Activated effector memory CD4-positive, alpha-beta T cell treated with anti-CD3 and anti-CD28 coated beads, Interleukin-2, amount 50 U/mL, for 16 hours (primary cell): ENCODE measurements around the gene HMCN2.
A peak's percentile ranks its signal among the peaks of the same experiment; 100 is the strongest.

ENCODE experiments used
- DNase-seq: peaks from one replicate; pipeline ENCODE4 v3.0.0-alpha.2; 2020

Gene HMCN2

DNA sequence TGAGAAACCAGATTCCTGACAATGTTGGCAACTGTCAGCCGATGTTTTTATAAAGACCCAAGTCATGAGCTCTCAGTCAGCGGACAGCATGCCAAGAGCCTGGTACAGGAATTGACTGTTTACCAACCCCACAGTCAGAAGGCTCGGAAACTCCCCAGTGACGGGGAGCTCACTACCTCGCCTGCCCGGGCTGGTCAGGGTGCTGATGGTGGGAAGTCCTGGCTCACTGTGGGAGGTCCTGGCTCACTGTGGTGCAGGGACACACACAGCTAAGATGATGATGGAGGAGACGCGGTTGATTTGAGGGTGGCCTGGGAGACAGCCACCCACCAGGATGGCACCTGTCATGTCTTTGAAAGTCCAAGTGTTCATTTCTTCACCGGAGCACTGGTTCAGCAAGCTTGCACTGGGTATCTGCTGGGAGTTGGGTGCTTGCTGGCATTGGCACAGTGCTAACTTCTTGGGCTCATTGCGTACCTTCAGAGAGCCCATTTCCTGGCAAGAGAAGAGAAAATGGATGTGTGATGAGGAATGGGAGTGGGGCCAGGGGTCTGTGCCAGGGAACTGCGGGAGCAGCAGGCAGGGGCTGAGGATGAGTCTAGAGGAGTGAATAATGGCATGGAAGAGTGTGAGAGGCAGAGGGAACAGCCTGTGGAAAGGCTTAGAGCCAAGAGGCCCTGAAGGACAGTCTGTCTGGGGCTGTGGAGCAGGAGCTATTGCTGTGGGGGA is 194.5 kb downstream of the HMCN2 start:
- no peak for DNase-seq

DNA sequence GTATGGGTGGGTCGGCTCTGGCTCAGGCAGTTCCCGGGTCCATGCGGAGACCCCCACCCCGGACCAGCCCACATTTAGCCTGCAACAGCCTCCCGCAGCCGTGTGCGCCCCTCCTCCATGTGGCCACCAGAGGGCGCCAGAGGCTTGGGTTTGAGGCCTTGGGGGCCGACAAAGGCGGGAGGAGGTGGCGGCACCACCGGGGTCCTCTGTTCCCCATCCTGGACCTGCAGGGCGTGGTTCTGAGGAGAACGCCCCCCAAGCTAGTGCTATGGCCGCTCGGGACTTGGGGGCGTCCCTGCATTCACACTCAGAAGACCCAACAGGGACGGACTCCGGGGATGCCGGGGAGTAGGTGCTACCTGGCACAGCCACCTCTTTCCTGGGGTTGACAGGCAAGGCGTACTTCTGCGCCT is 195.7 kb downstream of the HMCN2 start:
- peak; percentile 90 for DNase-seq

DNA sequence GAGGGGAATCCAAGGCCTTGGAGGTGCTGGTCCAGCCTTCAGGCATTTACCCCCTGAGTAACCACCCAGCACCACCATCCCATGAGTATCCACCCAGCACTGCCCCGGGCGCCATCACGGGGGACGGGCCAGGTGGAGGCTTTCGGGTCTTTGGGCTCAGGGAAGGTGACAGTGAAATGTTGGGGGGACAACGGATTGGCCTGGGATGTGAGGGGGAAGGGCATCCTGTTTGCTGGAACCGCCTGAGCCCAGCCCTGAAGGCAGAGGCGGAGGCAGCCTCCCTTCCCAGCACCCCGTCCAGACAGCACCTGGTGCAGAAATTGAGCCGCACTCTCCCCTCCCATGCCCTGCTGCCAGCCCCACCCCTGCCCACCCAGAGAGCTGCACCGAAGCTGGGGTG is 196.2 kb downstream of the HMCN2 start:
- no peak for DNase-seq

DNA sequence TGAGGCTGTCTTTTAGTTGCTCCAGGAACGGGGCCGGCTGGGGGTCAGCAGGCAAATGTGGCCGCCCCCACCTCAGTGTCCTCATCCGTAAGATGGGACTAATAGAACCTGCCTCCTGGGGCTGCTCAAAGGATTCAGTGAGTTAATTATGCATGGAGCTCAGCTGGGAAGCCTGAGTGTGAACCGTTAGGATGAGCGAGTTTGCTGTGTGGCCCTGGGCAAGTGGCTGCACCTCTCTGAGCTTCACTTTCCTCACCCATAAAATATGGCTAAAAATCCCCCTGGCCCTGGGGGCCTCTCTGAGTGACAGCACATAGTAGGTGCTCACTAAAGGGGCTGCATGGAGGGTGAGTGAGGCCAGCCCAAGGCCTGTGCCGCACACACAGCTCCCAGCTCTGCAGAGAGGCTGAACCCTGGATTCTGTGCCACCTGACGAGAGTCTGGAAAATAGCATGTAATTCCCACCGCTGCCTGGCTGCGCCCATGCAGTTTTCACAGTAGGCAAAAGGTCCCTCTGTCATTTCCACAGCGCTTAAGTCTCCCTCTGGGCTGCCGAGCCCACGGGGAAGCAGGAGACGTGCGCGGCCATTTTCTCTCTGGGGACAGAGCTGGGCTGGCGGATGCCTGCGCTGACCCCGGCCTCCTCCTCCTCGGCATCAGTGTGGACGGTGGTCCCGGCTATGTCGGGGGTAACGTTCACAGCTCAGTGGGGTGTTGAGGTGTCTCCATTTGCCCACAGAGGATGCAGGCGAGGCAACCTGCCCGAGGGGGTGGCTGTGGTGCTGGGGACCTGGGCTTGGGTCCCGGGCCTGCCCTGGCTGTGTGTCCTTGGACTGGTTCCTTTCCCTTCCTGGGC is 197.4 kb downstream of the HMCN2 start:
- DNase-seq = no peak

DNA sequence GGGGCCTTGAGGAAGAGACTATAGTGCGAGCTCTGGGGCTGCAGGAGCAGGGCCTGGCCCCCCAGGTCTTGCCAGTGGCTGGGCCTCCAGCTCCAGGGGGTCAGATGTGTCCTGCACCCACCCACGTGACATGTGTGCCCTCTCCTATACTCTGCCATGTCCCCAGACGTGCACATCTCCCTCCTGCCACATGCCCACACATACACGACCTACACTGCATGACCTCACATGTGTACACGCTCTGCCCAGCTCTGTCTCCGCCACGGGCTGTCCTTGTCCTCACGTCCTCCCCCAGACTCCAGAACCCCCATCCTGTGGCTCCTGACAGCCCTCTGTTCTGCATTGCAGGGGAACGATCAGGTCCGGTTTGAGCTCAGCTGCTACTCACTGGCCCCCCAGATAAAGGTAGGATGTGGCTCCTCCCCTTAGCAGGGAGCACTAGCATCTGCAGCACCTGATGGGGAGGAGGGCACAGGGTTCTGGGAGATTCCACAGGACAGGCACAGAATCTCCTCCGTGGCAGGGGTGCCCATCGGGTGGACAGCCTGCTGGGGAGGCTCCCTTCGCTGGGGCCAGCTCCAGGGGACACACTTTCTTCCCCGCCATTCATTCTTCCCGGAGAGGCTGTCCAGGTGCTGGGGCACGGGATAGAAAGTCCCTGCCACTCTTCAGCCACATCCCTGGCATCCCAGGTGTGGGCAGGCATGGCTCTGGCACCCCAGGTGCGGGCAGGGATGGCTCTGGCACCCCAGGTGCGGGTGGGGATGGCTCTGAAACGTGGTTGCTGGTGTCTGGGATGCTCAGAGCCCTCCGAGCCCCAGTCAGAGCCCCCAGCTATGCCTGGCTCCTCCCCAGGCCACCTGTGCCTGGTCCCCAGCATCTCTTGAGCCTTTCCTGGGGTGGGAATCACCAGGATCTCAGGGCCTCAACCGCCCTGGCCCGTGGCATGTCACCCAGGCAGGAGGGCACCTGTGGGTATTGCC is 198.5 kb downstream of the HMCN2 start:
- DNase-seq = no peak

DNA sequence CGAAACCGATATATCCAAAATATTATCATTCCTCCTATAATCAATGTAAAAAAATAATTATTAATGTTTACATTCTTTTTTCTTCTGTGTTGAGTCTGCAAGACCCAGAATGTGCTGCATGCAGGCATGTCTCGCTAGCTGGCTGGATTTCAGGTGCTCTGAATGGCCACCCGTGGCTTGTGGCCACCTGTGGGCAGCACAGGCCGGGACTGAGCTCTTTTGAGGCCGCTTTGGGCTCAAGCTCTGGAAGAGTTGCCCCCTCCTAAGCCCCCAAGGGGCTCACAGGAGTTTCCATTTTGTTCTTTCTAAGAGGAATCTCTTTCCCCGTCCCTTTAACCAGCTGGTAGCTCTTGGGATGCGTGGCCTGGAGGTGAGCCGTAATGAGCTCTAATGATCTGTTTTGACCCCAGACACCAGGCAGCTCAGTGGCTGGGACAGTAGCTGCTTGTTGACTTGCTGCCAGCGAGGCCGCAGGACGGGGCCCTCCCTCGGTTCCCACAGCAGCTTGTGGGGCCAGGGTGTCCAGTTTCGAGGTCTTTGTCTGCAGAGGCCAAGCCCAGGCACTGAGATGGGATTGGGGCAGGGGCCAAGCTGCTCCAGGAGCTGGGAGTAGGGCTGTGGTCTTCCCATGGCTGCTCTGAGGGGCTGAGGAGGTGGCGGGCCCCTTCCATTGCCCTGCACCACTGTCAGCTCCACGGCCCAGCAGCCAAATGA is 200.0 kb downstream of the HMCN2 start:
- no peak for DNase-seq

DNA sequence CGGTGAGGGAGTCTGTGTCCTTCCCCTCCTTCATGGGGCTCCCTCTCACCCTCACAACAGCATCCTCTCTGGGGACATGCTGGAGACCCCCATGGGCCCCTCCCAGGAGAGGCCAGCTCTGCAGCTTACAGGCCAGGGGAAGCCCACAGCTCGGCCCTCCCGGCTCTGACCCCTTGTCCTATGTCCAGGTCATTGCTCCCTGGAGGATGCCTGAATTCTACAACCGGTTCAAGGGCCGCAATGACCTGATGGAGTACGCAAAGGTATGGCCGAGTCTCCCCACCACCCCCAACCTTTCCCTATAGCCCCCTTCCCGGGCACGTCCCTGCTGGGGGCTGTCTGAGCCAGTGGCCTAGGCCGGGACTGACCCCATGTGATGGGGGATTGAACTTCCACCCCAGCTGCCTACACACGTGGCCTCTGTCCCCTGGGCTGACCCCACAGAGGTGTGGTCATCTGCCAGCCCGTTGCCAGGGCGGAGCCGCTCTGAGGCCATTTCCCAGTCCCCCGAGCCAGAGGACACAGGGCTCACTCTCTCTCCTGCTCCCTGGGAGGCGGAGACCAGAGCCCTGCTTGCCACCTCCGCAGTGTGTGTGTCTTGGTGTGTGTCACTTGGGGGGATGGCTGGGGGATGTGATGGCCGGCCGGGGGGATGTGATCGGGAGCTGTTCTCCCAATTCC is 201.1 kb downstream of the HMCN2 start:
- no peak for DNase-seq

DNA sequence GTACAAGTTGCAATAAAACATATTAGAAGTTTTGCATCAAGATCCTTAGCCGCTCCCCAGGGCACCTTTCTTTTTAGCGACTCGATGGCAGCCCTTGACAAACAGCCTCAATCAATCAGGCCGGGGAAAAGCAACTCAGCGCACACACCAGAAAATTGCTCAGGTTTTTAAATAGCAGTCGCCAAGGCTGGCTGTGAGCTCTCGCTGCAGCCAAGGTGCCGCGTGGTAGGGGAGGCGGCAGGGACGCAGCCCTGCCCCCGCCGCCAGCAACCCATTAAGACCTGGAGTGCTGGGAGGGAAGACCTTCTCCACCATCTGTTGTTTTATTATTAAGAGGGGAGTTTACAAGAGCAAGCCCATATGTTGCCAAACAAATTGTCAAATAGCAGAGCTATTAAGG is 201.8 kb downstream of the HMCN2 start:
- no peak for DNase-seq

DNA sequence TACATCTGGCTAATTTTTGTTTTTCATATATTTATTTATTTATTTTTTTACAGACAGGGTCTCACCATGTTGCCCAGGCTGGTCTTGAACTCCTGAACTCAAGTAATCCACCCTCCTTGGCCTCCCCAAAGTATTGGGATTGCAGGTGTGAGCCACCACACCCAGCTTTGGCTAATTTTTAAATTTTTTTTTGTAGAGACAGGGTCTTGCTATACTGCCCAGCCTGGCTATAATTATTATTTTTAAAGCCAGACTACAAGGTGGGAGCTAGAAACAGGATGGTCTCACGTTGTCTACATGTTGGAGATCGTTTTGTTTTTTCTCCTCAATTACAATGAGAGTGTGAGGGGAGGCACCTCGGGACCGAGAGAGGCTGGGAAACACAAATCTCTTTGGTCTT is 203.0 kb downstream of the HMCN2 start:
- no peak for DNase-seq

DNA sequence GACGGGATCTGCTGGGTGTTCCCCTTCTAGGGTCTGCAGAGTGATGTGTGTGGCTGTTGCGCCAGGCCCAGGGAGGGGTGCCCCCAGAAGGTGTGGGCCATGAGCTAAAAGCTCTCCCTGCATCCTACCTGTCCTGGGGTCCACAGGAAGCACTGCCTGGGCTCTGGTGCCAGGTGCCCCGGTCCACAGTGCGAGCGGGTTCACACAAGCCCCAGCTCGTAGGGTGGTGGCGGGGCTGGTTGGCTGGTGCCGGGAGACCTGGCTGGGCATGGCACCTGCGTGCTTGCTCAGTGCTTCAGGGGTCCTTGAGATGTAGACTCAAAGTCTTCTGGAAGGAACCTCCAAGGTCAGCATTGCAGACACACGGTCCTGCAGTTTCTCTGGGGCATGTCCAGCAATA is 204.7 kb downstream of the HMCN2 start:
- DNase-seq = no peak

DNA sequence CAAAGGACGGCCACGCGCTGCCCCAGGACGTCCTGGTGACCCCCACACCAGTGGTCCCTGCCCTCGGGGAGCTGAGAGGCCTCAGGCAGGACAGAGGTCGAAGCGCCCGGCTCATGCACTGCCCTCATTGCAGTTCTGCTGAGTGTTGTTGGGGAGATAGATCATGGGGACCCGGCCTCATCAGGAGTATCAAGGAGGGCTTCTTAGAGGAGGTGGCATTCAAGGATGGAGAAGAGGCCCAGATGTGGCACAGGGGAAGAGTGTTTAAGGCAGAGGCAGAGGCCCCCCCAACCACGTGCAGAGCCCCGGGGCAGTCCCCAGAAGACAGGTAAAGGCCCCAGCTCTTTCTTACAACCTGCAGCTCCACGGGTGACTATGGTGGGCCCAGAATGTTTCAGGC is 205.4 kb downstream of the HMCN2 start:
- no peak for DNase-seq

DNA sequence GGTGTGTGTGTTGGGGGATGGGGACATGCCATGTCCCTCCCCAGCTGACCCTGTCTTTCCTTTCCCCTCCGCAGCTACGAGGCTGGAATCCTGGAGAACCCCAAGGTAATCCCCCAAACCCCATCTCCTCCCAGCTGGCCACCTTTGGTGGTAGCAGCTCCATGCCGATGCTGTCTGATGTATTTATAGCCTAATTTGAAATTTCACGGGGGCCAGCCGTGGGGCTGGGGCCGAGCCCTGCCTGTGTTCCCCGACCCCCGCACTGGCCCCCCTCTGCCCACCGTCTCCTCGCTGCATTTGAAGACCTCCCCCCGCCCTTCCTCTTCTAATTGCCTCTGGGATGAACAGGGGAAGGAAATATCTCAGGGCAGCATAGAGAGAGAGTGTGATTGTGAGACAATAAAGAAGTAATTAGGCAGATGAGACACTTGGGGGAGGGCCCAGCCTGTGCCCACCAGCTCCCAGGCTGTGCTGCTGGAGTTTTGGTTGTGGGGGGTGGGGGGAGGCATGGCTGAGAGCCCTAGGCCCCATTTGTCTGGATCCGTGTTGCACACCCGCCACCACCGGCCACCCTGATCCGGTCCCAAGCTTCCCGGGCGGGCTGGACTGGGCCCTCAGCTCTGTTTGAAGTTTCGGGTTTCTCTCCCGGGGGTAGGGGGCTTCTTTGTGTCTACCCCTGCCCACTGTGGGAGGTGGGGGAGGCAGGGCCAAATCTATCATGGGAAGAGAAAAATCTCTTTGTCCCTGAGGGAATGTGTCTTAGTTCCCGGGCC is 206.0 kb downstream of the HMCN2 start:
- DNase-seq = no peak

DNA sequence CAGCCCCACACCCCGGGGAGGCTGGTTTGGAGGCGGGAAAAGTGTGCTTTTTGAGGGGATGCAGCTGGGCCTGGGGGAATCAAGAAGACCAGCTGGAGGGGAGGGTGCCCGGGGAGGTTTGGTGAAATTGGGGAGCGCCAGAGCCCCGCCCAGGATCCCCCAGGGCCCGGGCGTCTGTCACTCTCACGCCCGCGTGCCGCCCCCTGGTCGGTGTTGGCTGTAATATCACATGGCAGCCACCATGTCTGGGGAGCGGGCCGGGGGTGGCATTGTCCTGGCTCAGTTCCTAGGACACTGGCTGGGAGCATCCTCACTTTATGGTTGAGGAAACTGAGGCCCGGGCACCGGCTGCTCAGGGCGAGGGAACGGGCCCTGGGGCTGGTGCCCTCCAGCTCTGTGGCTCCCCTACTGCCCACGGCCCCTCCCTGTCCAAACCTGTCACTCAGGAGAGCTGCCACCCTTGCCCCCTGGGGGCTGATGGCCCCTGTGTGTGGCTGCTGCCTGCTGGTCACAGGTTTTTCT is 206.7 kb downstream of the HMCN2 start:
- no peak for DNase-seq

DNA sequence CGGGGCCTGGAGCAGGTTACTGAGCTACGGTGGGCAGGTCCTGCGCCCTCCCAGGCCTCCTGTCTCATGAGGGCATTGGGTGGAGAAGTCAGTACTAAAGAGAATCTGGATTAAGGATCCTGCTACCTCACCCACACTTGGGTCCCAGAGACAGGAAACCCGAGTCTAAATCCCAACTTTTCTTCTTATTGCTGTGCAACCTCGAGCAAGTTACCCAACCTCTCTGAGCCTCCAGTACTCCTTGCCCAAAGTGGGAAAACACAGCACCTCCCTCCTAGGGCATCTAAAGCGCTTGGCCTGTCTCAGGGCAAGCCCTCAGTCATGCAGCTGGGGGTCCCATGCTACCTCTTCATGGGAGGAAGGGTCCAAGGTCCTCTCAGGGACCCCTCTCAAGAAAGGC is 207.4 kb downstream of the HMCN2 start:
- DNase-seq = no peak

DNA sequence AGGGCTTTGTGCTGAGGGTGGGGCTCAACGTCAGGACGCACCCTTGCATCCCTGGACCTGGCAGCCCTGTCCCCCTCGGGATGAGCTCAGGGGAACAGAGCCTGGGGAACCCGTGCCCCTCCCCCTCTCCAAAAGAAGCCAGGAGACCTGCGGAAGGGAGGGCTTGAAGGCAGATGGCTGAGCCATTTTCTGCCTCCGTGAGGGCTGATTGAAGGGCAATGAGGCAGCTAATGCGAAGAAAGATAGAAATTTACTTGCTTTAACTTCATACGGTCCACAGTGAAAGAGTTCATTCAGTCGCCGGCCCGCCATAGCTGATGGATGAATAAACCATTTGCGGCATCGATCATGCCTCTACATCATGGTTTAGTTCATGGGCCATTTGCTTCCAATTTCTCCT is 208.0 kb downstream of the HMCN2 start:
- DNase-seq = no peak

DNA sequence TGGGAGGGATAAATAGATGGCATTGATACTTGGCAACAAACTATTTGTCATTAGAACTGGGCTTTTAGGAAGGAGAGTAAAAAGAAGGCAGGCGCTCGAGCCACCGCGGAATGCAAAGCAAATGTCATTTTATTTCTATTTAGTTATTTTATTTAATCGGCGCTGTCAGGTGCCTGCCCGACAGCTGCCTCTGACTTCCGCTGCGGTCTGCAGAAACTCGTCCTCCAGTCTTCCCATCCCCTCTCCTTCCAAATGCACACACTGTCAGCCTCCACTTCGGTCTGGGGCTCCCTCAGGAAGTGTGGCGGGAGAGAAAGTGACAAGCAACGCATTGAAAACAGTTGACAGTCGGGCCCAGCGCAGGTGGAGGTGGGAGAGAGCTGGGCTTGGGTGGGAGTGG is 208.5 kb downstream of the HMCN2 start:
- no peak for DNase-seq

DNA sequence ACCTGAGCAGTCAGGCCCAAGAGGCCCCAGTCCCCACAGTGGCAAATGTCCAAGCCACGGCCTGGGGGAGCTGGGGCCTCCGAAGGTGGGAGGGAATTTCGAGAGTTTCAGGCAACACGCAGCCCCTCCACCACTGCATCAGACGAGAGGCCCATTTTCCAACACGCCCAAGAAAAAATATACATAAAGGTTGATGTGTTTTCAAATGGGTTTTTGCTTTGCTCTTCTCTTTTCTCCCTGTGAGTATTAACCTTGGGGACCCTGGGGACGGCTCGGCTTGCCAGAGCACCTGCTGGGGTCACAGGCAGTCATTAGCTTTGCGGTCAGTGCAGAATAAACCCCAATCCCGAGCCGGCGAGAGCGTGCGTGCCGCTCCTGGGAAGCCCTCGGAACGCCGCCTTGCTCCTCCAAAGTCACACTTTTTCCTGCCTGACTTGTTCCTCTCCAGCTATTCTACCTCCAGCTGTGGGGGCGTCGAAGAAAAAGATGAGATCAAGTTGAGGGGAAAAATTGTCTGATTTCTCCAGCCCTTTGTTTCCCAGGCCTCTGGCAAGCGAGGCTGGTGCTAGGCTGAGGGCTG is 210.7 kb downstream of the HMCN2 start:
- no peak for DNase-seq

DNA sequence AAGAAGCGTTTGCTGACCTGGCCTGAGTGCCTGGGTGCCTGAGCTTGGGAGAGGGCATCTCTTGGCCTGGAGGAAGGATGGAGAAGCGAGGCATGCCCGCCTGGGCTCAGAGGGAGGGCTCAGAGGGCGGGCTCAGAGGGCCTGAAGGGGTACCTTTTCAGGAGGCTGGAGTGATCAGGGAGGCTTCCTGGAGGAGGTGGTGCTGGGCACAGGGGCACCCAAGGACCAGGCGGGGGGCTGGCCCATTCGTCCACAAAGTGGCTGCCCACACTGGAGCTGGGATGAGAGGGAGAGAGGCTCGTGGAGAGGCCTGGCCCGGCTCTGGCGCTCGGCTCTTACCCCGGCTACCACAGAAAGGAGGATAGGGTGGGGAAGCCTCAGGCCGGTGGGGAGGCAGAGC is 212.0 kb downstream of the HMCN2 start:
- no peak for DNase-seq

DNA sequence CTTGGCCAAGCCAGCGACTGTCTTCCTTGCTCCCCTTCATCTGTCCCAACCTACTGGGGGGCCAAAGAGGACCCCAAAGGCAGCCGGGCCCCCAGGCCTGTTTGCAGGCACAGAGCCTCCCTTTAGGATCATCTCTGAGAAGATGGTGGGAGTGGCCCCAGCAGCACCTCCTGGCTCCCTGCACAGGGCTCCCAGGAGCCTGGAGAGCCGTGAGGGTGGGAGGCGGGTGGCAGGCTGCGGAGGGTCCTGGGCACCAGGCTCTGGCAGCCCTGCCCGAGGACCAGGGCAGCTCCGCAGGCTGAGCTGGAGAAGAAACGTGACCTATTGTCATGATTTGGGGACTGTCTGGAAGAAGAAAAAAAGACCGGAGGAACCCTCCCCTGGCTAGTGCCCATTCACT is 212.6 kb downstream of the HMCN2 start:
- no peak for DNase-seq
